OCI-LY1 (cell line): ENCODE results near the gene PPP5C.
"Not testable (repeated sequence)": the region's sequence is repeated elsewhere in the genome, so short reads cannot be mapped to it uniquely, and the experiment has no call there.

Experiments used
- H2AFZ ChIP-seq: fragments of 200-600 bp; sonication (generic), shearing (Covaris generic); 2 replicates; pipeline ENCODE4 v1.6.0; 2014; ENCODE audit warnings: antibody characterized with exemption, mild to moderate bottlenecking, low read length
- H3F3A ChIP-seq: fragments of 200-600 bp; sonication (generic), shearing (Covaris generic); 2 replicates; pipeline ENCODE4 v1.6.0; 2014; ENCODE audit warnings: mild to moderate bottlenecking, antibody characterized with exemption, low read length, moderate library complexity; ENCODE audit not compliant: insufficient read depth
- H3K27ac ChIP-seq: fragments of 200-600 bp; sonication (generic); 2 replicates; pipeline ENCODE4 v1.5.1; 2014; ENCODE audit warnings: low read length, mixed run types, mild to moderate bottlenecking, low read depth; ENCODE audit not compliant: poor library complexity, severe bottlenecking
- H3K27me3 ChIP-seq: fragments of 200-600 bp; sonication (generic); 2 replicates; pipeline ENCODE4 v1.6.0; 2014; ENCODE audit warnings: antibody characterized with exemption, mild to moderate bottlenecking, low read length, moderate library complexity; ENCODE audit not compliant: insufficient read depth
- H3K36me3 ChIP-seq: fragments of 200-600 bp; sonication (generic); 2 replicates; pipeline ENCODE4 v1.6.1; 2014; ENCODE audit warnings: mild to moderate bottlenecking, antibody characterized with exemption, low read length, moderate library complexity, mixed read lengths; ENCODE audit not compliant: insufficient read depth
- H3K4me1 ChIP-seq: fragments of 200-600 bp; sonication (generic); 2 replicates; pipeline ENCODE4 v1.5.1; 2014; ENCODE audit warnings: mild to moderate bottlenecking, low read length, moderate library complexity; ENCODE audit not compliant: insufficient read depth, severe bottlenecking
- H3K4me2 ChIP-seq: fragments of 200-600 bp; sonication (generic), shearing (Covaris generic); 2 replicates; pipeline ENCODE4 v1.6.1; 2014; ENCODE audit warnings: low read length
- H3K4me3 ChIP-seq: fragments of 200-600 bp; sonication (generic); 2 replicates; pipeline ENCODE4 v1.5.1; 2014; ENCODE audit warnings: low read length, low read depth, mild to moderate bottlenecking, mixed read lengths; ENCODE audit not compliant: poor library complexity, severe bottlenecking
- H3K79me2 ChIP-seq: fragments of 200-600 bp; shearing (Covaris generic); 2 replicates; pipeline ENCODE4 v1.6.1; 2016; ENCODE audit warnings: mixed run types, low read length, mixed read lengths; ENCODE audit not compliant: insufficient read depth
- H3K9ac ChIP-seq: fragments of 200-600 bp; sonication (generic), shearing (Covaris generic); 2 replicates; pipeline ENCODE4 v1.6.1; 2014; ENCODE audit warnings: mild to moderate bottlenecking, low read length, mixed read lengths
- H3K9me2 ChIP-seq: fragments of 200-600 bp; sonication (generic), shearing (Covaris generic); 2 replicates; pipeline ENCODE4 v1.6.1; 2014; ENCODE audit warnings: low read depth, mild to moderate bottlenecking, low read length, mixed read lengths
- H3K9me3 ChIP-seq: fragments of 200-600 bp; shearing (Covaris generic); 2 replicates; pipeline ENCODE4 v1.6.1; 2014; ENCODE audit warnings: low read length, mixed read lengths
- H4K20me1 ChIP-seq: fragments of 200-600 bp; sonication (generic), shearing (Covaris generic); 2 replicates; pipeline ENCODE4 v1.6.0; 2016; ENCODE audit warnings: mild to moderate bottlenecking, low read length; ENCODE audit not compliant: insufficient read depth
- EZH2 ChIP-seq: fragments of 200-600 bp; sonication (generic), shearing (Covaris generic); IDR thresholded peaks from 2 replicates; pipeline ENCODE4 v1.8.0; 2017; ENCODE audit warnings: borderline replicate concordance, mixed run types, mild to moderate bottlenecking, antibody characterized with exemption, low read length, moderate library complexity, mixed read lengths
- TF ChIP-seq, protein P1 (sequence below): fragments of 200-600 bp; sonication (generic), shearing (Covaris generic); IDR thresholded peaks from 2 replicates; pipeline ENCODE4 v1.5.1; 2017; ENCODE audit warnings: mild to moderate bottlenecking, antibody characterized with exemption, low read length, moderate library complexity, mixed read lengths

PPP5C gene

GRCh38 chr19:46428239-46429135 lies 81.6 kb downstream of the PPP5C start, which contains the start of gene PNMA8C:
PNMA8C (minus strand) TSS chr19:46428936; CDS start chr19:46428359, 577 bp downstream.
- Histone ChIP-seq H3K27me3 (no peaks in the 10 kb centered on the region; the same call in 1 of the 2 replicates), H3K9ac (no peak within 1 kb of the TSS), H3K36me3 (no peaks in the 10 kb centered on the region), H2AFZ (no peak within 1 kb of the TSS), H3K9me3 (no peaks in the 10 kb centered on the region), H3K4me2 (no peak within 1 kb of the TSS), H3F3A (no peaks in the 10 kb centered on the region), H3K4me1 (no peaks in the 10 kb centered on the region), H4K20me1 (no peaks in the 10 kb centered on the region), H3K27ac (no peak within 1 kb of the TSS), H3K9me2 (no peaks in the 10 kb centered on the region), H3K79me2 (no peaks in the 10 kb centered on the region), H3K4me3 (no peak within 1 kb of the TSS)
- TF ChIP-seq, protein P1, sequence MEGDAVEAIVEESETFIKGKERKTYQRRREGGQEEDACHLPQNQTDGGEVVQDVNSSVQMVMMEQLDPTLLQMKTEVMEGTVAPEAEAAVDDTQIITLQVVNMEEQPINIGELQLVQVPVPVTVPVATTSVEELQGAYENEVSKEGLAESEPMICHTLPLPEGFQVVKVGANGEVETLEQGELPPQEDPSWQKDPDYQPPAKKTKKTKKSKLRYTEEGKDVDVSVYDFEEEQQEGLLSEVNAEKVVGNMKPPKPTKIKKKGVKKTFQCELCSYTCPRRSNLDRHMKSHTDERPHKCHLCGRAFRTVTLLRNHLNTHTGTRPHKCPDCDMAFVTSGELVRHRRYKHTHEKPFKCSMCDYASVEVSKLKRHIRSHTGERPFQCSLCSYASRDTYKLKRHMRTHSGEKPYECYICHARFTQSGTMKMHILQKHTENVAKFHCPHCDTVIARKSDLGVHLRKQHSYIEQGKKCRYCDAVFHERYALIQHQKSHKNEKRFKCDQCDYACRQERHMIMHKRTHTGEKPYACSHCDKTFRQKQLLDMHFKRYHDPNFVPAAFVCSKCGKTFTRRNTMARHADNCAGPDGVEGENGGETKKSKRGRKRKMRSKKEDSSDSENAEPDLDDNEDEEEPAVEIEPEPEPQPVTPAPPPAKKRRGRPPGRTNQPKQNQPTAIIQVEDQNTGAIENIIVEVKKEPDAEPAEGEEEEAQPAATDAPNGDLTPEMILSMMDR: no peak
- no peak for TF ChIP-seq EZH2

- no peak for TF ChIP-seq EZH2
- TF ChIP-seq, protein P1: no peak
- Histone ChIP-seq H3K9ac (no peak overlapping the region), H3K36me3 (no peaks in the 10 kb centered on the region), H3K9me3 (no peaks in the 10 kb centered on the region), H2AFZ (no peak overlapping the region), H3K4me3 (no peak overlapping the region), H3K27ac (no peak overlapping the region), H3K4me1 (no peaks in the 10 kb centered on the region), H3K79me2 (no peaks in the 10 kb centered on the region), H4K20me1 (no peaks in the 10 kb centered on the region), H3K4me2 (no peak overlapping the region), H3K9me2 (no peaks in the 10 kb centered on the region), H3F3A (no peaks in the 10 kb centered on the region), H3K27me3 (no peaks in the 10 kb centered on the region)
Observed at GRCh38 chr19:46429999-46430398, 83.1 kb downstream of the PPP5C start.

- Histone ChIP-seq H3K9ac (no peak overlapping the region), H3F3A (no peaks in the 10 kb centered on the region), H3K27ac (no peak overlapping the region), H4K20me1 (no peaks in the 10 kb centered on the region), H3K9me2 (no peaks in the 10 kb centered on the region), H3K27me3 (no peaks in the 10 kb centered on the region), H3K4me3 (no peak overlapping the region), H3K36me3 (no peaks in the 10 kb centered on the region), H3K4me1 (no peaks in the 10 kb centered on the region), H3K79me2 (no peaks in the 10 kb centered on the region), H3K4me2 (no peak overlapping the region), H2AFZ (no peak overlapping the region), H3K9me3 (no peaks in the 10 kb centered on the region)
- TF ChIP-seq, protein P1: no peak; the same call in 1 of the 2 replicates
- no peak for TF ChIP-seq EZH2
Observed at GRCh38 chr19:46431824-46432223, 84.9 kb downstream of the PPP5C start.

GRCh38 chr19:46433470-46433869 lies 86.6 kb downstream of the PPP5C start:
- H3K9me3 ChIP-seq, H3K27me3 ChIP-seq, H3F3A ChIP-seq, H3K9me2 ChIP-seq, H3K36me3 ChIP-seq, H3K9ac ChIP-seq, H3K27ac ChIP-seq, H3K79me2 ChIP-seq, H3K4me2 ChIP-seq, H3K4me1 ChIP-seq, H3K4me3 ChIP-seq, H2AFZ ChIP-seq, H4K20me1 ChIP-seq: not testable (repeated sequence)
